ENCODE measurements around the gene ATL2.

GRCh38 chr2:38398739-38399138 lies 21.7 kb upstream of the ATL2 start:
- TF ChIP-seq CTCF (IDR thresholded peaks at IDR 0.05) (no peak), POLR2AphosphoS5 (IDR thresholded peaks at IDR 0.05) (no peak), POLR2A (IDR thresholded peaks at IDR 0.05) (no peak)

Measured in prostate gland (tissue), 2 donors.